Measurements from ENCODE around the gene TBXT. TPM values are rescaled to one million over a fixed set of nuclear protein-coding genes. Genes with fewer than 3 reads are reported as not detected.
"Not testable (repeated sequence)": the region's sequence is repeated elsewhere in the genome, so short reads cannot be mapped to it uniquely, and the experiment has no call there.

TBXT gene
- total RNA-seq, 2 experiments from 2014 or later, result not detected

DNA sequence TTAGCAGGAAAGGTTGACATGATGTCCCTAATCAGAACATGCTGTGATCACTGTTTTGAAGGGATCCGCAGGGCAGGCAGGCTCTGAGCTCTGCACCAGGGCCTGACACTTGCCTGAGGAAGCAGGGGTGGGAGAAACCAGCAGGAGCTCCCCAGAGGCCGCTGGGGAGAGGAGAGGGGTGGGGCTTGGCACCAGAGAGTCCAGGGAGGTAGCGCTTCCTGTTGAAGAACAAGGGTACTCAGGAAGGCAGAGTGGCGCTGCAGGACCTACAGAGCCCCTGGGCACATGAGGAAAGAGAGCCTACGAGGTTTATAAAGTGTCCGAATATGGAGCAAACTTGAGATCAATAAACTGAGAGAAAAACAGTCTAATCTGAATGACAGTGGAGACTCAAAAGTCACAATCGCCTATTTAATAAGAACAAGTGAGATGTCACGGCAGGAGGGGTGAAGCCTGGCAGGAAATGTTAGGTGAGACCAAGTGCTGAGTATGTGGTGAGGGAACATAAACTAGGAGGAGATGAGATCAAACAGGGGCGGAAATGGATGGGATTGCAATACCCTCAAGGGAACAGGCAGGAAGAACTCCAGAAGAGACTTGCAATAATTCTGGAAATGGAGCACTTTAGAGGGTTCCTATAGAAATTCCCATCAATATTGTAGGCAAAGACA lies 5.8 kb upstream of the TBXT start:
- POLR2A ChIA-PET, result no interaction called here
- CTCF ChIA-PET, result no interaction called here

DNA sequence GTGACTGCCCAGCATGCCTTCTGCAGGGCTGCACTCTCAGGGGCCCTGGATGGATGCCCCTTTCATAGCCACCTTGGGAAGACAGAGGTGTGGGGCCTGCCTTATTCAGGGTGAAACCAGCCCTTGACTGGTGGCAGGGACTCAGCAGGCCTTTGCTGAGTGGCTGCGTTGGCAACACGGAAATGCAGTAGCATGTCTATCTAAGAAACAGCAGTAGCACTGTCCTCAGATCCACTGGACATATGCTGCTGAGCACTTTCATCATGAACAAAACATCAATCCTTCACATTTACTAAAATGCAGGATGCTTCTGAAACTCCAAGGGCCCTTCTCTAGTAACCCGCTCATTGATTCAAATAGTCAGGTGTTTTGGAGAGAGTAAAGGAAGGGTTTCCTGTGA lies 4.9 kb upstream of the TBXT start:
- ChIA-PET CTCF (no interaction called here), POLR2A (no interaction called here)

DNA sequence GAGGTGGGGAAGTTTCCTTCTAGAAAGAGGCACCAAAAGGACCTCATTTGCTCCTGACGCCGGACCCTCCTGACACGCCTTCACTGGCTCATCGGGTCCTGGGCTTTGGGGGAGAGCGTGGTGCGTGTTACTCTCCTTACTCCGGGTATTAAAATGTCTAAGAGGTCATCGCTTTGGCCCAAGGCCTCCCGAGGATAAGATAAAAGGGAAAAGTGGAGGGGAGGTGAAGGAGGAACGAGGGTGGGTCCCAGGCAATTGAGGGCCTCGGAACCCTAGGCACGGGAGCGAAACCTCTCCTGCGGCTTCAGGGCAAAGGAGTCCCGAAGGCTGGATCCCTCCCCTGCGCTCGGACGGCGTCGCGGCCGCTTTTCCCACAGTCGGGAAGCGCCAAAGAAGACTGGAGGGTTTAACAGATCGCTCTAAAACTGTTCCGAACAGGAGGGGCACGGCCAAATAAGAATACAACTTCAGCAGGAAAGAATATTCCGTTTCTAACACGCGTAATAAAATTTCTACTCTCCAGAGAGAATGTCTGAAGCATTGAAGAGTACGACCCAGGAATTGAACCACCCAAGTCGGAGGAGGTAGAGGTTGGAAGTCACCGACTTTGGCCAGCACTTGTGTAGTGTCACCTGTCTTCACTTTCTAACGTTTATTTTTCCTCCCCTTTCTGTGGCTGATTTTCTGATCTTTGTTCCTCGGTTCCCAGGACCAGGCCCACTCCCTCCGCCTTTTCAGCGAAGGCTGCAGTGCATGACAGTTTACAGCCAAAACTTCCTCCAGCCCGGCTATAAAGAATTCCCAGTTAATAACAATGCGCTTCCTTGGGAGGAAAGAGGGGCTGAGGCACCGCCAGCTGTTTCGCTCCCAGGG lies 2.1 kb upstream of the TBXT start:
- ChIA-PET CTCF (interaction anchor here (0.6 kb wide), 1 partner anchor 49 kb away, joined by 6 read pairs; no protein-coding TSS in a partner anchor), POLR2A (no interaction called here)

GRCh38 chr6:166168616-166169548 lies 1.2 kb upstream of the TBXT start:
- ChIA-PET POLR2A (no interaction called here), CTCF (no interaction called here)

DNA sequence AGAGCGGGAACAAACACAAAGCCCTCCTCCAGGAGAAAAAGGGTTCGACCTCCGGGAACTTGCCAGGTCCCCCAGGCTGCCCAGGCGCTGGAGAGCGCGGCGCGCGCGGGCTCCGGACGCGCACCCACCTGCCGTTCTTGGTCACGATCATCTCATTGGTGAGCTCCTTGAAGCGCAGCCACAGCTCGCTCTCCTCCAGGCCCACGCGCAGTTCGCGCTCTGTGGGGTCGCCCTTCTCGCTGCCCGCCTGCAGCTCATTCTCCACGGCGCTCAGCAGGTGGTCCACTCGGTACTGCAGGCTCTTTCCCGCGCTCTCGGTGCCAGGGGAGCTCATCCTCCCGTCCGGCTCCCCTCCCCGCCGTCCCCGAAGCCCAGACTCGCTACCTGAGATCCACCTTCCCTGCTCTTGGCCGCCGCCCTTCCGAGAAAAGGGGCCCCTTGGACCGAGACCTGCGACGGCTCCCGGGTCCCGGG lies 356 bp downstream of the TBXT start:
- CTCF ChIA-PET, result no interaction called here
- POLR2A ChIA-PET, result no interaction called here

GRCh38 chr6:166166314-166167257 lies 1.1 kb downstream of the TBXT start:
- POLR2A ChIA-PET, result no interaction called here
- CTCF ChIA-PET, result no interaction called here

- POLR2A ChIA-PET, result no interaction called here
- CTCF ChIA-PET, result no interaction called here
These were observed 1.9 kb downstream of the TBXT start for GRCh38 chr6:166165558-166166313.

DNA sequence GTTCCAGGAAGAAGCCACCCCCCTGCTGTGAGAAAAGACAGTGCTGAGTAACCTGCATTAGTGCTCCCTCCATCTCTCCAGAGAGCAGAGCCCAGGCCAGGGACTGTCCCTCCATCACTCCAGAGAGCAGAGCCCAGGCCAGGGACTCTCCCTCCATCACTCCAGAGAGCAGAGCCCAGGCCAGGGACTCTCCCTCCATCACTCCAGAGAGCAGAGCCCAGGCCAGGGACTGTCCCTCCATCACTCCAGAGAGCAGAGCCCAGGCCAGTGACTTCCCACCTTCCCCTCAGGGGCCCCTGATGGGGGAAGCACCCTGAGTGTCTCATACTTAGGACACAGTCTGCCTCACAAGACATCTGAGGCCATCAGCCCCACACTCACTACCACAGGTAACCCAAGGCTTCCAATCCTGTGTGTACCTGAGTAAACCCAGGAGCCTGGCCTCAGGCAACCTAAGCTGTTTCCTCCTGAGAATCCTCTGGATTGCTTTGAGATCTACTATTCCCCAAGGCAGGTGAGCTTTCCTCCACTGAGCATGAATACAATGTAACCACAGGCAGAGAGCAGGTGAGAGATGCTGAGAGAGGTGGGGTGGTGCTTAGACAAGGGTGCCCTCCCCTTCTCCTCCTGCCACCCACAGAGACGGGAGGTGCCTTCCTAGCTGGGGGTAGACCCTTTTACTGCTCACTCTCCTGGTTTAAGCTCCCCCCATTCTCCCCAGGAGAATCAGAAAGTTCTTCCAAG lies 4.9 kb downstream of the TBXT start:
- POLR2A ChIA-PET, result no interaction called here
- CTCF ChIA-PET, result no interaction called here

DNA sequence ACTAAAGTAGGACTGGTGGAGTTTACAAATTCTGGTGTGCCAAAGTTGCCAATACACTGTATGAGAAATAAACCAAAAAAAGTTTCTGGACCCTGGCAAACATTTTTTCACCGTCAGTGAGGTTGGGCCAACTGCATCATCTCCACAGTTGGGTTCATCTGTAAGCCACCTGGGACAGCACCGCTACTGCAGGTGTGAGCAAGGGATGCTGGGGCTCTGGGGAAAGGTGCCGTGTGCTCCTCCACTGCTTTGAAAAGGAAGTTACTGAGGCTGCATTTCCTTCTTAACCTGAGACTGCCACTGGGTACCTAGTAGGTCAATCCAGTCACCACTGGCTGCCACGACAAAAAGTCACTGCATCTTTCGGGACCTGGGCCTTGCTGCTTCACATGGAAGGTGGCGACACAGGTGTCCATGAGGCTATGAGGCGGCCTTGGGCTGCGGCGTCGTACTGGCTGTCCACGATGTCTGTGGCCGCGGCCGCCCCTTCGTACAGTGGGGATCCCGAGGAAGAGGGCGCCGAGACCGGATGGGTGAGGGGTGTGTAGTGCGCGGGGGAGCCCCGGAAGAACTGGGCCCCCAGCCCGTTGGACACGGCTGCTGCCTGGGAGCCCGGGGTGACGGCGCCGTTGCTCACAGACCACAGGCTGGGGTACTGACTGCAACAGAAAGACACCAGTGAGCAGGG lies 9.6 kb downstream of the TBXT start:
- CTCF ChIA-PET, result no interaction called here
- POLR2A ChIA-PET, result no interaction called here

GRCh38 chr6:166156942-166157341 lies 10.7 kb downstream of the TBXT start:
- ChIA-PET POLR2A (no interaction called here), CTCF (no interaction called here)

DNA sequence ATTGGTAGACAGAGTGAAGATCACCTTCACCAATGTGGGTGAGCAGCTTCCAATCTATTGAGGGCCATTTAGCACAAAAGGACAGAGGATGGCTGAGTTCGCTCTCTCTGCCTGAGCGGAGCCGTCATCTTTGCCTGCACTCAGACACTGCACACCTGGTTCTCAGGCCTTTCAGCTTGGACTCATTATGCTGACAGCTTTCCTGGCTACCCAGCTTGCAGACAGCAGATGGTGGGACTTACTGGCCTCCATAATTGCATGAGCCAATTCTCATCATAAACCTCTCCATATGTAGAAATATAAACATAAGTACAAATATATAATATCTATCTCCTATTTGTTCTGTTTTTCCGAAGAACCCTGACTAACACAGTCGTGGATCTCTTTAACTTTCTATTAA lies 13.7 kb downstream of the TBXT start:
- ChIA-PET CTCF (no interaction called here), POLR2A (no interaction called here)

- CTCF ChIA-PET, result no interaction called here
- POLR2A ChIA-PET, result no interaction called here
These were observed 15.0 kb downstream of the TBXT start for GRCh38 chr6:166152660-166153059.

GRCh38 chr6:166151798-166152197 lies 15.9 kb downstream of the TBXT start:
- CTCF ChIA-PET, result no interaction called here
- POLR2A ChIA-PET, result no interaction called here

GRCh38 chr6:166145751-166146150 lies 21.9 kb downstream of the TBXT start:
- ChIA-PET CTCF (no interaction called here), POLR2A (no interaction called here)

- CTCF ChIA-PET, result no interaction called here
- POLR2A ChIA-PET, result no interaction called here
These were observed 24.6 kb downstream of the TBXT start for GRCh38 chr6:166143011-166143410.

DNA sequence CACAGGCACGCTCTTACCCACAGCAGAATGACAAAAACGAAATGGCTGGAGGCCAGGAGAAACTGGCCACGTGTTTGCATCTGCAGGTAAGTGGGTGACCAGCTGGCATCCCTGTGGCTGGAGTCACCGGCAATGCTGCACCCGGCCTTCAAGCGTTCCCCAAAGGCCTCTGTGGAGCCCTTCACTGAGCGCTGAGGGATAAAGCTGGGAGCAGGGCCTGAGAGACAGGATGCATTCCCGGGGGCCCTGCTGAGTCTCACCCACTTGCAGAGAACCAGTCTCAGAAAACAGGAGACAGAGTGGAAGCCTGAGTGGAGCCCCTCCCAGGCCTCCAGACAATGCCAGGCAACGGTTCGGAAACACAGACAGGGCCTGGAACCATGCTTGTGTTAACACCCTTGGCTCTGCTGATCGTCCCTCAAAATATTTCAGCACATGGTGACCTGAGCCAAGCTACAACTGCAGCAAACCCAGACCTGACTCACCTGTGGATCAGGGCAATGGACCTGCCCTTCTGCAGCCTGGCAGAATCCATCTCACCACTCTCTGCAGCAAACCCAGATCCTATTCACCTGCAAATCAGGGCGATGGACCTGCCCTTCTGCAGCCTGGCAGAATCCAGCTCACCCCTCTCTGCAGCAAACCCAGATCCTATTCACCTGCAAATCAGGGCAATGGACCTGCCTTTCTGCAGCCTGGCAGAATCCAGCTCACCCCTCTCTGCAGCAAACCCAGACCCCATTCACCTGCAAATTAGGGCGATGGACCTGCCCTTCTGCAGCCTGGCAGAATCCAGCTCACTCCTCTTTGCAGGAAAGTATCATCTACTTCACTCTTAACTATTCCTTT lies 39.8 kb downstream of the TBXT start:
- POLR2A ChIA-PET, result no interaction called here
- CTCF ChIA-PET, result no interaction called here

- POLR2A ChIA-PET, CTCF ChIA-PET: not testable (repeated sequence)
These were observed 44.5 kb downstream of the TBXT start for GRCh38 chr6:166123115-166123514.
